Fibroblast of mammary gland (primary cell): ENCODE measurements around the gene KRT10.
A peak's percentile ranks its signal among the peaks of the same experiment; 100 is the strongest.
"Not testable (repeated sequence)": the region's sequence is repeated elsewhere in the genome, so short reads cannot be mapped to it uniquely, and the experiment has no call there.

Source experiments
- DNase-seq: peaks from one replicate; pipeline ENCODE4 v3.0.0-alpha.2; 2010; ENCODE audit warnings: low read depth
- H3K4me3 ChIP-seq: 2 replicates; pipeline ENCODE4 v1.5.1; 2011; ENCODE audit warnings: low read depth, mild to moderate bottlenecking, low read length, moderate library complexity; ENCODE audit not compliant: control insufficient read depth
- TF ChIP-seq, protein P1 (sequence below): conservative IDR thresholded peaks from 2 replicates; pipeline ENCODE4 v1.5.1; 2011; ENCODE audit warnings: low read depth, low read length, inconsistent platforms; ENCODE audit not compliant: control insufficient read depth, insufficient read depth

Gene KRT10

GRCh38 chr17:40859536-40859935, 37.1 kb upstream of the KRT10 start:
- TF ChIP-seq, protein P1, sequence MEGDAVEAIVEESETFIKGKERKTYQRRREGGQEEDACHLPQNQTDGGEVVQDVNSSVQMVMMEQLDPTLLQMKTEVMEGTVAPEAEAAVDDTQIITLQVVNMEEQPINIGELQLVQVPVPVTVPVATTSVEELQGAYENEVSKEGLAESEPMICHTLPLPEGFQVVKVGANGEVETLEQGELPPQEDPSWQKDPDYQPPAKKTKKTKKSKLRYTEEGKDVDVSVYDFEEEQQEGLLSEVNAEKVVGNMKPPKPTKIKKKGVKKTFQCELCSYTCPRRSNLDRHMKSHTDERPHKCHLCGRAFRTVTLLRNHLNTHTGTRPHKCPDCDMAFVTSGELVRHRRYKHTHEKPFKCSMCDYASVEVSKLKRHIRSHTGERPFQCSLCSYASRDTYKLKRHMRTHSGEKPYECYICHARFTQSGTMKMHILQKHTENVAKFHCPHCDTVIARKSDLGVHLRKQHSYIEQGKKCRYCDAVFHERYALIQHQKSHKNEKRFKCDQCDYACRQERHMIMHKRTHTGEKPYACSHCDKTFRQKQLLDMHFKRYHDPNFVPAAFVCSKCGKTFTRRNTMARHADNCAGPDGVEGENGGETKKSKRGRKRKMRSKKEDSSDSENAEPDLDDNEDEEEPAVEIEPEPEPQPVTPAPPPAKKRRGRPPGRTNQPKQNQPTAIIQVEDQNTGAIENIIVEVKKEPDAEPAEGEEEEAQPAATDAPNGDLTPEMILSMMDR, result no peak
- no peak overlapping the region for H3K4me3 ChIP-seq
- DNase-seq, result no peak

DNA sequence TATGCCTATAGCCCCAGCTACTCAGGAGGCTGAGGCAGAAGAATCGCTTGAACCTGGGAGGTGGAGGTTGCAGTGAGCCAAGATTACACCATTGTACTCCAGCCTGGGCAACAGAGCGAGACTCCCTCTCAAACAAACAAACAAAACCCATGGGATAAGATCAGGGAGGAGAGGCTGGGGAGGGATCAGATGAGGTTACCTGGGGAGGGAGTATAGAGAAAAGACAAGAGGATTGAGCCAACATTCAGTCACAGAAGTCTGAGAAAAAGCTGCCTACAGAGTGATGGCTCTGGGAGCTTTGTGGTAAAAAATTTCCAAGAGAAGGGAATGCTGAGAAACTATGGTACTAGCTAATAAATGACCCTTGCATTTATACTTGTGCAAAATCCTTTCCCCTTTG, 36.3 kb upstream of the KRT10 start:
- H3K4me3 ChIP-seq, DNase-seq: not testable (repeated sequence)

DNA sequence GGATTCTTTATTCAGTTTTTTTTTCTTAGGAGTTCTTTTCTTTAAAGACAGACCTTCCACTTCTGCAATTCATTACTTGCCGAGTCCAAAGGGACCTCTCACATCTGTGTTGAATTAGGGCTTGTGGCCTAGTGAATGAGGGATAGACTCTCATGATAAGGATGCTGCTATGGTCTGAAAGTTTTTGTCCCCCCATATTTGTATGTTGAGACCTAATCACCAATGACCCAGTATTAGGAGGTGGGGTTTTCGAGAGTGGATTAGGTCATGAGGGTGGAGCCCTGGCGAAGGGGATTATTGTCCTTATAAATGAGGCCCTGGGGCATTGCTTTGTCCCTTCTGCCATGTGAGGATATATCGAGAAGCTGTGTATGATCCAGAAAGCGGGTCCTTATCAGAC, 35.1 kb upstream of the KRT10 start:
- H3K4me3 ChIP-seq, result no peak overlapping the region
- TF ChIP-seq, protein P1, result no peak
- DNase-seq, result peak; percentile 82

- peak; percentile 97 for DNase-seq
- TF ChIP-seq, protein P1, result no peak
- H3K4me3 ChIP-seq, result no peak overlapping the region
Observed at GRCh38 chr17:40854175-40854814, 31.9 kb upstream of the KRT10 start.

GRCh38 chr17:40852364-40852763, 29.9 kb upstream of the KRT10 start:
- no peak for DNase-seq
- TF ChIP-seq, protein P1, result no peak

DNA sequence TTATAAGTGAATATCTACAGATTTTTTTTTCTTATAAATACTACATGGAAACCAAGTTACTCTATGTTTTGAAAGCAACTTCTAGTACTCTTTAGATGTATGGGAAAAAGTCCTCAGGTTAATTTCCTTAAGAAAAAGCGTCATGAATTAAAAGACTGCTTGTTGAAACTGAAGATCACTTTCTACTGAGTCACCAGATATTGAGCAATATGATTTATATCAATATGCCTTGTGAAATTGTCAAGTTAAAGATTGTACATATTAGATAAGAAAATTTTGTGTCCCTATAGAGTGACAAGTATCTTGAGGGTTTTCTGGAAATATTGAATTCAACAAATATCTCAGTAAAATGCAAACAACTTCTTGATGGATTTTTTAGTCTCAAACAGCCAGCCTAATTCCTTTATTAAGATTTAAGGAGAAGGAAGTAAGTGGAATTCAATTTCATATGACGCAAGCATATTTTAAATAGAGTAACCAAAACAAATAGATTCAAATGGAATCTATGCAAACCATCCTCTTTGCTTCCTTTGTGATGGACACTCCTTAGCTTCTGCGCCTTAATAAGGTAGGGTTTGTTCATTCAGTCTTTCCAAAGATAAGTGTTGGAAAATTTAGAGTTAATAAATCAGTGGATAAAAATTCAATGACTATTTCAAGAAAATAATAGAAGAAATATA, 28.0 kb upstream of the KRT10 start:
- H3K4me3 ChIP-seq, result no peak overlapping the region
- TF ChIP-seq, protein P1, result no peak
- DNase-seq, result peak; percentile 57

More at GRCh38 chr17:40852364-40852763, 29.9 kb upstream of the KRT10 start:
- H3K4me3 ChIP-seq, result no peak overlapping the region

DNA sequence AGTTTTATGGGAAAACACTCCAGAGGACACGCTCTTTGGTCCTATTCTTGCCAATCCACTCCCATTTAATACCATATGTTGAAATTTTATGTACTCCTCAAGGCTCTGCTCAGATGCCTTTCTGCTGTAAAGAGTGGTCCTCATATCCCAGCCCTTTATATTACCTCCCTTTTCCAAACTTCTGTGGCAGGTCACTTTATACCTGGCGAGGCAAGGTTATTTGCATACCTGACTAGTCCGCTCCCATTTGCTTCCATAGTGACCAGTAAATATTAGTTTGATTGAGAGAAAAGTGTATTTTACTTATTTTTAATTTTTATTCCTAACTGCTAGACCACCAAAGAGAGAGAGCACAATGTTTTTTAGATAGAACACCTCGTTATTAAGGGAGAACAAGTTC, 27.3 kb upstream of the KRT10 start:
- no peak overlapping the region for H3K4me3 ChIP-seq
- TF ChIP-seq, protein P1, result no peak
- DNase-seq, result no peak
